Thyroid gland (tissue), 4 donors: ENCODE measurements around the gene CARS1. TPM values are rescaled to one million over a fixed set of nuclear protein-coding genes. Genes with fewer than 3 reads are reported as not detected.
"Not testable (repeated sequence)": the region's sequence is repeated elsewhere in the genome, so short reads cannot be mapped to it uniquely, and the experiment has no call there.

Experiments used
- DNase-seq, 2 donors: peaks; one replicate each; pipeline ENCODE4 v3.0.0-alpha.2; 2019
- H3K27ac ChIP-seq, 3 donors: fragments of 200-600 bp; sonication (generic); 1 replicate in 2 of 3; 2 replicates in 1 of 3; pipeline ENCODE4 v1.5.1; 2016 to 2019; ENCODE audit warnings: mild to moderate bottlenecking in 1 of 3, moderate library complexity in 1 of 3
- H3K27me3 ChIP-seq: fragments of 200-600 bp; sonication (generic); one replicate; pipeline ENCODE4 v1.5.1; 2019
- H3K36me3 ChIP-seq, 2 donors: fragments of 200-600 bp; sonication (generic); one replicate each; pipeline ENCODE4 v1.5.1; 2016 to 2019
- H3K4me1 ChIP-seq, 2 donors: fragments of 200-600 bp; sonication (generic); one replicate each; pipeline ENCODE4 v1.5.1; 2017 to 2019
- H3K4me3 ChIP-seq, 3 donors: fragments of 200-600 bp; sonication (generic); replicated peaks in 1 of 3; 1 replicate in 2 of 3; 2 replicates in 1 of 3; pipeline ENCODE4 v1.5.1; 2016; ENCODE audit warnings: mild to moderate bottlenecking in 1 of 3
- H3K9me3 ChIP-seq: fragments of 200-600 bp; sonication (generic); one replicate; pipeline ENCODE4 v1.5.1; 2017
- CTCF ChIP-seq, 6 experiments: fragments of 200-600 bp in 3 of 6; fragments of 450-650 bp in 3 of 6; sonication (generic) in 3 of 6; IDR thresholded peaks; one replicate each; pipeline ENCODE4 v1.5.1; 2016 to 2019; ENCODE audit warnings: antibody characterized with exemption in 6 of 6, mild to moderate bottlenecking in 2 of 6, inconsistent platforms in 1 of 6, moderate library complexity in 1 of 6
- POLR2A ChIP-seq, 2 donors: fragments of 450-650 bp; IDR thresholded peaks; one replicate each; pipeline ENCODE4 v1.6.1; 2017; ENCODE audit warnings: antibody characterized with exemption in 2 of 2, mild to moderate bottlenecking in 2 of 2, moderate library complexity in 1 of 2
- WGBS, 2 donors: methylation state at CpG; one replicate each; pipeline ENCODE4 v1.1.5; 2017; 5-methylcytosine and 5-hydroxymethylcytosine counted together
- intact Hi-C: fragments of 100-400 bp; cut with DNase I; formaldehyde crosslinking; loops from one replicate; pipeline ENCODE4 v1.15.1; 2023
- total RNA-seq, 4 donors: library from RNA; depleted of rRNA; stranded (reverse); fragments of >200 nt; gene quantifications; one replicate each; pipeline ENCODE4 v1.2.3, GENCODE V29; 2016

CARS1 gene
- total RNA-seq, 4 donors from 2014 or later: 36.7 to 56.2 (median 50.1) TPM

GRCh38 chr11:3063876-3064275 is 6.7 kb upstream of the CARS1 start:
- 68 to 71% methylated on average over 8 of the region's 8 CpGs for WGBS, 2 donors
- H3K36me3 ChIP-seq, H3K27me3 ChIP-seq, H3K9me3 ChIP-seq, intact Hi-C loops, H3K4me1 ChIP-seq, H3K4me3 ChIP-seq, DNase-seq, H3K27ac ChIP-seq: not testable (repeated sequence)

GRCh38 chr11:3063432-3063831 is 6.2 kb upstream of the CARS1 start:
- H3K4me3 ChIP-seq, H3K27me3 ChIP-seq, H3K4me1 ChIP-seq, H3K27ac ChIP-seq, H3K9me3 ChIP-seq, intact Hi-C loops, DNase-seq, H3K36me3 ChIP-seq: not testable (repeated sequence)
- 87 to 91% methylated on average over 4 of the region's 4 CpGs for WGBS, 2 donors

DNA sequence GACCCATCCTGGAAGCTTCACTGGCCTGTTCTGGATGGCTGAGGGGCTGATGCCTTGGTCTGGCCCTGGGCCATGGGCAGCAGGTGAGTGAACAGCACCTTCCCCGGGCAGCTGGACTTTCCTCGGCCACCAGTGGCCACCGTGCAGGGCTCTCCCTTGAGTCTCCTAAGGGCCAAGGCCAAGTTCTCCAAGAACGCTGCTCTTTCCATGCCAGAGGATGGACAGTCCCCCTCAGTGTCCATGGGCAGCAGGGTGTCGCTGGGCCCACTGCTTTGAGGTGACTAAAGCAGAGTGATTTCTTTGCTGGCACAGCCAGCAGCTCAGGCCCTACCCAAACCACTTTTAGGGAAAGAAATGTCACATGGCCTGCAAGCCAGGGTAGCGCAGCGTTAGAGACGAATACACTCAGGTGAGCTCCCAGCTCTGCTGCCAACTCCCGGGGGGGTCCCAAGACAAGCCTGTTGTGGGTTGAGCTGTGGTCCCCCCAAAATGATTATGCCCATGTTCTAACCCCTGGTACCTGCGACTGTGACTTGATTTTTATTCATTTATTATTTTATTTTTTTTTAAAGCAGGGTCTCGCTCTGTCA is 3.3 kb upstream of the CARS1 start:
- Histone ChIP-seq H3K9me3 (no peaks in the 10 kb centered on the region), H3K4me3 (no peak overlapping the region), H3K27ac (no peak overlapping the region), H3K4me1 (peaks cover 17 to 22% of the 10 kb centered on the region in 2 donors), H3K27me3 (no peaks in the 10 kb centered on the region), H3K36me3 (no peaks in the 10 kb centered on the region)
- TF ChIP-seq CTCF (IDR thresholded peaks at IDR 0.05) (no peak), POLR2A (IDR thresholded peaks at IDR 0.05) (no peak)
- intact Hi-C loops: no loop called here
- 87 to 90% methylated on average over 6 to 10 of the region's 11 CpGs for WGBS, 2 donors
- no peak for DNase-seq

DNA sequence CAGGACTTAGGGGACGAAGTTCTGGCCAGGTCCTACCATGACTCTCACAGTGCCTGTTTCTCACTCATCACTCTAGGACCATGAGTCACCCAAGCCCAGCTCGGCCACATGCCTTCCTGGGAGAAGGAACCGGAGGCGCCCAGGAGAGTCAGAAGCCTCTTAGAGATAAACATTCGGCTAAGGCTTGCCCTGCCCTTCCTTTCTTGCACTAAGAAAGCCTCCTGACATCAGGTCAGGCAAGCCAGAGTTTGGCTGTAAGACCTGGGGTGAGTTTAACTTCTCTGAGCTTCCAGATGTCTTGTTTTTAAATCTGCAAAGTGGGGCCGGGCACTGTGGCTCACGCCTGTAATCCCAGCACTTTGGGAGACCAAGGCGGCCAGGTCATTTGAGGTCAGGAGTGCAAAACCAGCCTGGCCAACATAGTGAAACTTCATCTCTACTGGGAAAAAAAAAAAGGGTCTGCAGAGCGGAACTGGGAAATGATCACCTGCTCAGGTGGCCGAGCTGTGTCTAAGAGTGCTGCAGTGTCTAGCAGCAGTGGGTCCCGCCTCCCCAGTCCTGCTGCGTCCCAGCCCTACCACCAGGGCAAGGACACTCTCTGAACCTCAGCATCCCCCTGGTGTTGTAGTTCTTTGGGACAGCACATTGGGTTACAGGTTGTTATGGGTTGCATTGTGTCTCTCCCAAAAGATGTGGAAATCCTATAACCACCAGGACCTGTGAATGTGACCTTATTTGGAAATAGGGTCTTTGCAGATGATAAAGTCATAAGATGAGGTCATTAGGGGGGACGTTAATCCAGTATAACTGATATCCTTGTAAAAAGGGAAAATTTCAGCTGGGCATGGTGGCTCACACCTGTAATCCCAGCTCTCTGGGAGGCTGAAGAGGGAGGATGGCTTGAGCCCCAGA is 1.8 kb upstream of the CARS1 start:
- no peaks in the 10 kb centered on the region for H3K27me3 ChIP-seq
- DNase-seq: no peak
- 86 to 90% methylated on average over 13 of the region's 13 CpGs for WGBS, 2 donors
- no peaks in the 10 kb centered on the region for H3K9me3 ChIP-seq
- intact Hi-C loops: no loop called here
- TF ChIP-seq CTCF (IDR thresholded peaks at IDR 0.05): no peak
- TF ChIP-seq POLR2A (IDR thresholded peaks at IDR 0.05): no peak
- H3K4me3 ChIP-seq: no peak overlapping the region
- H3K36me3 ChIP-seq: peaks cover 0 to 4% of the 10 kb centered on the region in 2 donors
- H3K27ac ChIP-seq: peak overlapping the region in 2 of 3 donors; percentile 2 to 46
- peaks cover 17 to 26% of the 10 kb centered on the region in 2 donors for H3K4me1 ChIP-seq

GRCh38 chr11:3056296-3057068 is 741 bp downstream of the CARS1 start:
- intact Hi-C loops: no loop called here
- H3K9me3 ChIP-seq: no peaks in the 10 kb centered on the region
- H3K36me3 ChIP-seq: peaks cover 0 to 4% of the 10 kb centered on the region in 2 donors
- DNase-seq: no peak
- TF ChIP-seq CTCF (IDR thresholded peaks at IDR 0.05): no peak
- TF ChIP-seq POLR2A (IDR thresholded peaks at IDR 0.05): no peak
- peaks cover 22 to 26% of the 10 kb centered on the region in 2 donors for H3K4me1 ChIP-seq
- 11% methylated on average over 13 to 17 of the region's 29 CpGs for WGBS, 2 donors
- H3K27ac ChIP-seq: peak overlapping the region; percentile 32 to 75 (median 71)
- no peaks in the 10 kb centered on the region for H3K27me3 ChIP-seq
- H3K4me3 ChIP-seq: peak overlapping the region; percentile 79 to 96 (median 91)
